Calu3 (cell line): ENCODE results near the gene KRTAP10-11. TPM values are rescaled to one million over a fixed set of nuclear protein-coding genes. Genes with fewer than 3 reads are reported as not detected.

Experiments
- BruUV-seq: library from RNA; stranded (reverse); fragments of 400-500 nt; replicated peaks from 2 replicates; lab custom pipeline; 2021; lab: Mats Ljungman, UMichigan
- CTCF ChIA-PET: fragments of 300-600 bp; sonication (Branson Sonifier 250); formaldehyde crosslinking; loops from one replicate; lab custom pipeline; 2022; ENCODE audit warnings: antibody characterized with exemption; lab: Charles Lee
- DNase-seq: peaks from one replicate; pipeline ENCODE4 v3.0.0; 2022
- H3K27ac Mint-ChIP-seq: one replicate; pipeline ENCODE4 v1.8.0; 2022; ENCODE audit warnings: mixed read lengths; ENCODE audit not compliant: unreplicated experiment
- H3K27me3 Mint-ChIP-seq: one replicate; pipeline ENCODE4 v1.8.0; 2022; ENCODE audit warnings: mixed read lengths; ENCODE audit not compliant: unreplicated experiment
- H3K36me3 Mint-ChIP-seq: one replicate; pipeline ENCODE4 v1.8.0; 2022; ENCODE audit warnings: mild to moderate bottlenecking, moderate library complexity, mixed read lengths; ENCODE audit not compliant: insufficient read depth, unreplicated experiment
- H3K4me1 Mint-ChIP-seq: one replicate; pipeline ENCODE4 v1.8.0; 2022; ENCODE audit warnings: mild to moderate bottlenecking, low read depth, mixed read lengths; ENCODE audit not compliant: unreplicated experiment
- H3K4me3 Mint-ChIP-seq: one replicate; pipeline ENCODE4 v1.8.0; 2022; ENCODE audit warnings: mild to moderate bottlenecking, low read depth, moderate library complexity, mixed read lengths; ENCODE audit not compliant: unreplicated experiment
- H3K9me3 Mint-ChIP-seq: one replicate; pipeline ENCODE4 v1.8.0; 2022; ENCODE audit warnings: low read depth, mixed read lengths; ENCODE audit not compliant: unreplicated experiment
- CTCF ChIP-seq: fragments of 200-600 bp; IDR thresholded peaks from one replicate; pipeline ENCODE4 v1.8.0; 2022; ENCODE audit warnings: antibody characterized with exemption; ENCODE audit not compliant: unreplicated experiment
- intact Hi-C: fragments of 100-400 bp; cut with micrococcal nuclease; formaldehyde crosslinking; loops from one replicate; pipeline ENCODE4 v1.10.0; 2022; ENCODE audit not compliant: unreplicated experiment
- total RNA-seq: library from RNA; stranded (reverse); gene quantifications from 2 replicates; pipeline ENCODE4 v1.2.3, GENCODE V29; 2022

Gene KRTAP10-11
- total RNA-seq, 1 experiment from 2014 or later = not detected

DNA sequence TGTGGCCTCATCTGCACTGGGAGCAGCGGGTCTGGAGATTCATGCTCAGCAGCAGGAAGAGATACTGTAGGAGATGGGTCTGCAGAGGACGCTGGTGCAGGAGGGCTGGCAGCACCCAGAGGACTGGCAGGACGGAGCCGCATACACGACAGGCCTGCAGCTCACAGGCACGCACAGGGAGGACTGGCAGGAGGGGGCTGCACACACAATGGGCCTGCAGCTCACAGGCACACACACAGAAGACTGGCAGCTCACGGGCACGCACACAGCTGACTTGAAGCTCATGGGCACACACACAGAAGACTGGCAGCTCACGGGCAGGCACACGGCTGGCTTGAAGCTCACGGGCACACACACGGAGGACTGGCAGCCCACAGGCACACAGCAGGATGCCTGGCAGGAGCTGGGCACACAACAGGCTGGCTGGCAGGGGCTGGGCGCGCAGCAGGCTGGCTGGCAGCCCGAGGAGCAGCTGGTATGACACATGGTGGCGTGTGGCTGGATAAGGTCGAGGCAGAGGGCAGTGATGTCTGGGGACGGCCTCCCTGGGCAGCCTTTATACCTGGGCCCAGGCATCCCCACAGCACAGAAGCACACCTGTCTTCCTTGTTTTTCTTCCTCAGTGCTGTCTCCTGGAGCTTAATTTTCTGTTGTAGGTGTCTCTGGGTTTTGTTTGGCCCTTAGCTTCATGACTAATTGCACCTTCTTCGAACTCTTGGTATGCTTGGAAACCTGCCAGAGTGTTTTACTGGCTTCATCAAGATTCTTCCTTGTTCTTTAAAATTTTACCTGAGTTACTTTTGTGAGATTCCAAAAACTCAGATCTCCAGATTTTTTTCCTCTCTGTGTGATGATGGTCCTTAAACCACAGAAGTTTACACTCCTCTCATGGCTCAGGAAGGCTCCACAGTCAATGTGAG lies 20.4 kb downstream of the KRTAP10-11 start, which contains the start of gene KRTAP12-2:
Gene KRTAP12-2, minus strand, starts transcription at position 527 of the 920 bp plus-strand sequence. Its CDS starts 41 bp downstream, at position 486.
- intact Hi-C loops = no loop called here
- Mint-ChIP-seq H3K9me3 (peaks cover 2% of the 10 kb centered on the region), H3K4me3 (no peak within 1 kb of the TSS), H3K4me1 (no peaks in the 10 kb centered on the region), H3K27me3 (peaks cover 49% of the 10 kb centered on the region), H3K27ac (no peak within 1 kb of the TSS), H3K36me3 (no peaks in the 10 kb centered on the region)
- no peak for TF ChIP-seq CTCF
- CTCF ChIA-PET = interaction anchor here (0.7 kb wide), 1 partner anchor 76 kb away, joined by 3 read pairs; no protein-coding TSS in a partner anchor
- DNase-seq = peak; percentile 14
- BruUV-seq = no TSS peak

- no TSS peak for BruUV-seq
- intact Hi-C loops = no loop called here
- Mint-ChIP-seq H3K4me3 (no peak overlapping the region), H3K4me1 (no peaks in the 10 kb centered on the region), H3K36me3 (no peaks in the 10 kb centered on the region), H3K27me3 (peaks cover 47% of the 10 kb centered on the region), H3K27ac (no peak overlapping the region), H3K9me3 (peaks cover 2% of the 10 kb centered on the region)
- DNase-seq = no peak
- no peak for TF ChIP-seq CTCF
- CTCF ChIA-PET = no interaction called here
These were observed 21.4 kb downstream of the KRTAP10-11 start for GRCh38 chr21:44667612-44668011.

GRCh38 chr21:44670642-44671432 lies 24.6 kb downstream of the KRTAP10-11 start:
- CTCF ChIA-PET = no interaction called here
- Mint-ChIP-seq H3K27me3 (peaks cover 75% of the 10 kb centered on the region), H3K36me3 (no peaks in the 10 kb centered on the region), H3K4me3 (no peak overlapping the region), H3K27ac (no peak overlapping the region), H3K9me3 (peaks cover 2% of the 10 kb centered on the region), H3K4me1 (no peaks in the 10 kb centered on the region)
- TF ChIP-seq CTCF = no peak
- no TSS peak for BruUV-seq
- no peak for DNase-seq
- intact Hi-C loops = no loop called here

- H3K27me3 Mint-ChIP-seq = peaks cover 85% of the 10 kb centered on the region
- H3K36me3 Mint-ChIP-seq = peaks cover 5% of the 10 kb centered on the region
- no peak for DNase-seq
- CTCF ChIA-PET = no interaction called here
- H3K9me3 Mint-ChIP-seq = peaks cover 2% of the 10 kb centered on the region
- no peak overlapping the region for H3K4me3 Mint-ChIP-seq
- intact Hi-C loops = no loop called here
- H3K4me1 Mint-ChIP-seq = no peaks in the 10 kb centered on the region
- H3K27ac Mint-ChIP-seq = no peak overlapping the region
- no TSS peak for BruUV-seq
- TF ChIP-seq CTCF = no peak
These were observed 25.7 kb downstream of the KRTAP10-11 start for GRCh38 chr21:44671911-44672310.
